Activated naive CD4-positive, alpha-beta T cell treated with anti-CD3 and anti-CD28 coated beads for 36 hours (primary cell): ENCODE measurements around the gene KIRREL3. TPM values are rescaled to one million over a fixed set of nuclear protein-coding genes. Genes with fewer than 3 reads are reported as not detected.

Source experiments
- CTCF ChIA-PET: fragments of 350-600 bp; sonication (Branson Sonifier 250); formaldehyde crosslinking; loops from one replicate; lab custom pipeline; 2021; ENCODE audit warnings: antibody characterized with exemption; lab: Charles Lee
- DNase-seq: peaks from one replicate; pipeline ENCODE4 v3.0.0-alpha.2; 2020
- H3K27ac Mint-ChIP-seq: one replicate; pipeline ENCODE4 v1.8.0; 2021; ENCODE audit warnings: mild to moderate bottlenecking, mixed read lengths
- H3K27me3 Mint-ChIP-seq: one replicate; pipeline ENCODE4 v1.8.0; 2021; ENCODE audit warnings: low read depth, mixed read lengths
- H3K36me3 Mint-ChIP-seq: one replicate; pipeline ENCODE4 v1.8.0; 2021; ENCODE audit warnings: low read depth, mixed read lengths
- H3K4me1 Mint-ChIP-seq: one replicate; pipeline ENCODE4 v1.8.0; 2021; ENCODE audit warnings: low read depth, mixed read lengths
- H3K4me3 Mint-ChIP-seq: one replicate; pipeline ENCODE4 v1.8.0; 2021; ENCODE audit warnings: mild to moderate bottlenecking, moderate library complexity, mixed read lengths
- H3K9me3 Mint-ChIP-seq: one replicate; pipeline ENCODE4 v1.8.0; 2021; ENCODE audit warnings: mixed read lengths
- intact Hi-C: fragments of 100-400 bp; cut with micrococcal nuclease; formaldehyde crosslinking; loops from one replicate; pipeline ENCODE4 v1.15.1; 2023
- total RNA-seq, 2 experiments: library from RNA; stranded (reverse); gene quantifications; one replicate each; pipeline ENCODE4 v1.2.3, GENCODE V29; 2021

The KIRREL3 gene
- total RNA-seq, 2 experiments from 2014 or later, result not detected

GRCh38 chr11:126743628-126744027 lies 256.9 kb downstream of the KIRREL3 start:
- Mint-ChIP-seq H3K27ac (no peak overlapping the region), H3K4me1 (no peaks in the 10 kb centered on the region), H3K27me3 (peaks cover 5% of the 10 kb centered on the region), H3K36me3 (no peaks in the 10 kb centered on the region), H3K9me3 (no peaks in the 10 kb centered on the region), H3K4me3 (no peak overlapping the region)
- CTCF ChIA-PET, result interaction anchor here (0.6 kb wide), 1 partner anchor 165 kb away, joined by 3 read pairs; no protein-coding TSS in a partner anchor
- DNase-seq, result no peak
- intact Hi-C loops, result no loop called here

- H3K9me3 Mint-ChIP-seq, result no peaks in the 10 kb centered on the region
- CTCF ChIA-PET, result no interaction called here
- intact Hi-C loops, result no loop called here
- H3K27me3 Mint-ChIP-seq, result peaks cover 6% of the 10 kb centered on the region
- DNase-seq, result no peak
- no peaks in the 10 kb centered on the region for H3K36me3 Mint-ChIP-seq
- H3K27ac Mint-ChIP-seq, result no peak overlapping the region
- H3K4me1 Mint-ChIP-seq, result no peaks in the 10 kb centered on the region
- no peak overlapping the region for H3K4me3 Mint-ChIP-seq
Observed at GRCh38 chr11:126742582-126742981, 258.0 kb downstream of the KIRREL3 start.

- Mint-ChIP-seq H3K4me3 (no peak overlapping the region), H3K4me1 (no peaks in the 10 kb centered on the region), H3K27ac (no peak overlapping the region), H3K36me3 (no peaks in the 10 kb centered on the region), H3K27me3 (peaks cover 6% of the 10 kb centered on the region), H3K9me3 (no peaks in the 10 kb centered on the region)
- DNase-seq, result no peak
- CTCF ChIA-PET, result no interaction called here
- intact Hi-C loops, result no loop called here
Observed at GRCh38 chr11:126740846-126741245, 259.7 kb downstream of the KIRREL3 start.

GRCh38 chr11:126739499-126740145 lies 260.9 kb downstream of the KIRREL3 start:
- no peak overlapping the region for H3K27ac Mint-ChIP-seq
- no peaks in the 10 kb centered on the region for H3K9me3 Mint-ChIP-seq
- DNase-seq, result no peak
- no peak overlapping the region for H3K4me3 Mint-ChIP-seq
- H3K27me3 Mint-ChIP-seq, result peaks cover 6% of the 10 kb centered on the region
- no peaks in the 10 kb centered on the region for H3K4me1 Mint-ChIP-seq
- intact Hi-C loops, result no loop called here
- H3K36me3 Mint-ChIP-seq, result no peaks in the 10 kb centered on the region
- CTCF ChIA-PET, result no interaction called here

GRCh38 chr11:126738295-126739031 lies 262.1 kb downstream of the KIRREL3 start:
- Mint-ChIP-seq H3K9me3 (no peaks in the 10 kb centered on the region), H3K27me3 (peaks cover 6% of the 10 kb centered on the region), H3K4me1 (no peaks in the 10 kb centered on the region), H3K36me3 (no peaks in the 10 kb centered on the region), H3K27ac (no peak overlapping the region), H3K4me3 (no peak overlapping the region)
- CTCF ChIA-PET, result no interaction called here
- DNase-seq, result no peak
- intact Hi-C loops, result no loop called here

GRCh38 chr11:126736682-126737572 lies 263.6 kb downstream of the KIRREL3 start:
- Mint-ChIP-seq H3K27me3 (peaks cover 6% of the 10 kb centered on the region), H3K4me1 (no peaks in the 10 kb centered on the region), H3K27ac (no peak overlapping the region), H3K4me3 (no peak overlapping the region), H3K9me3 (no peaks in the 10 kb centered on the region), H3K36me3 (no peaks in the 10 kb centered on the region)
- intact Hi-C loops, result no loop called here
- DNase-seq, result no peak
- CTCF ChIA-PET, result no interaction called here

- intact Hi-C loops, result no loop called here
- CTCF ChIA-PET, result no interaction called here
Observed at GRCh38 chr11:126734752-126735151, 265.8 kb downstream of the KIRREL3 start.

GRCh38 chr11:126733685-126734084 lies 266.9 kb downstream of the KIRREL3 start:
- H3K36me3 Mint-ChIP-seq, result no peaks in the 10 kb centered on the region
- no peak for DNase-seq
- H3K27me3 Mint-ChIP-seq, result peaks cover 8% of the 10 kb centered on the region
- H3K4me1 Mint-ChIP-seq, result no peaks in the 10 kb centered on the region
- H3K4me3 Mint-ChIP-seq, result no peak overlapping the region
- CTCF ChIA-PET, result no interaction called here
- intact Hi-C loops, result no loop called here
- no peak overlapping the region for H3K27ac Mint-ChIP-seq
- H3K9me3 Mint-ChIP-seq, result no peaks in the 10 kb centered on the region

More at GRCh38 chr11:126734752-126735151, 265.8 kb downstream of the KIRREL3 start:
- Mint-ChIP-seq H3K4me3 (no peak overlapping the region), H3K4me1 (no peaks in the 10 kb centered on the region), H3K27ac (no peak overlapping the region), H3K36me3 (no peaks in the 10 kb centered on the region), H3K27me3 (peaks cover 4% of the 10 kb centered on the region), H3K9me3 (no peaks in the 10 kb centered on the region)
- DNase-seq, result no peak

- intact Hi-C loops, result no loop called here
- Mint-ChIP-seq H3K27ac (no peak overlapping the region), H3K4me1 (no peaks in the 10 kb centered on the region), H3K4me3 (no peak overlapping the region), H3K36me3 (no peaks in the 10 kb centered on the region), H3K27me3 (peaks cover 8% of the 10 kb centered on the region), H3K9me3 (no peaks in the 10 kb centered on the region)
- CTCF ChIA-PET, result no interaction called here
- DNase-seq, result no peak
Observed at GRCh38 chr11:126732981-126733380, 267.6 kb downstream of the KIRREL3 start.

GRCh38 chr11:126731576-126732142 lies 268.9 kb downstream of the KIRREL3 start:
- Mint-ChIP-seq H3K27me3 (peaks cover 7% of the 10 kb centered on the region), H3K9me3 (no peaks in the 10 kb centered on the region), H3K4me3 (no peak overlapping the region), H3K36me3 (no peaks in the 10 kb centered on the region), H3K4me1 (no peaks in the 10 kb centered on the region), H3K27ac (no peak overlapping the region)
- no peak for DNase-seq
- intact Hi-C loops, result no loop called here
- CTCF ChIA-PET, result no interaction called here

- Mint-ChIP-seq H3K4me3 (no peak overlapping the region), H3K36me3 (no peaks in the 10 kb centered on the region), H3K4me1 (no peaks in the 10 kb centered on the region), H3K27ac (no peak overlapping the region), H3K27me3 (peaks cover 7% of the 10 kb centered on the region), H3K9me3 (no peaks in the 10 kb centered on the region)
- intact Hi-C loops, result no loop called here
- no peak for DNase-seq
- CTCF ChIA-PET, result interaction anchor here (2.0 kb wide), 1 partner anchor 10 kb away, joined by 9 read pairs; no protein-coding TSS in a partner anchor
Observed at GRCh38 chr11:126727381-126727780, 273.2 kb downstream of the KIRREL3 start.

GRCh38 chr11:126725521-126725920 lies 275.0 kb downstream of the KIRREL3 start:
- intact Hi-C loops, result no loop called here
- DNase-seq, result no peak
- no peaks in the 10 kb centered on the region for H3K4me1 Mint-ChIP-seq
- H3K9me3 Mint-ChIP-seq, result no peaks in the 10 kb centered on the region
- CTCF ChIA-PET, result no interaction called here
- no peak overlapping the region for H3K27ac Mint-ChIP-seq
- H3K27me3 Mint-ChIP-seq, result peaks cover 8% of the 10 kb centered on the region
- no peak overlapping the region for H3K4me3 Mint-ChIP-seq
- H3K36me3 Mint-ChIP-seq, result no peaks in the 10 kb centered on the region
